Head of caudate nucleus (tissue), 42 donors: ENCODE measurements around the gene PDZD4.

ENCODE experiments used
- DNase-seq, 42 donors: peaks; one replicate each; pipeline versions ENCODE4 v3.0.0 to v3.0.0-alpha.2; 2020 to 2021; ENCODE audit warnings: mixed read lengths in 7 of 42
- intact Hi-C: fragments of 100-400 bp; cut with DNase I; formaldehyde crosslinking; loops from one replicate; pipeline ENCODE4 v1.15.0; 2022

The PDZD4 gene

GRCh38 chrX:153768311-153769157, 61.8 kb downstream of the PDZD4 start:
- peak in 14 of 42 donors; percentile 12 to 46 (median 22) for DNase-seq
- intact Hi-C loops: no loop called here

GRCh38 chrX:153767674-153768055, 62.7 kb downstream of the PDZD4 start:
- intact Hi-C loops: no loop called here
- peak in 14 of 42 donors; percentile 1 to 43 (median 12) for DNase-seq

DNA sequence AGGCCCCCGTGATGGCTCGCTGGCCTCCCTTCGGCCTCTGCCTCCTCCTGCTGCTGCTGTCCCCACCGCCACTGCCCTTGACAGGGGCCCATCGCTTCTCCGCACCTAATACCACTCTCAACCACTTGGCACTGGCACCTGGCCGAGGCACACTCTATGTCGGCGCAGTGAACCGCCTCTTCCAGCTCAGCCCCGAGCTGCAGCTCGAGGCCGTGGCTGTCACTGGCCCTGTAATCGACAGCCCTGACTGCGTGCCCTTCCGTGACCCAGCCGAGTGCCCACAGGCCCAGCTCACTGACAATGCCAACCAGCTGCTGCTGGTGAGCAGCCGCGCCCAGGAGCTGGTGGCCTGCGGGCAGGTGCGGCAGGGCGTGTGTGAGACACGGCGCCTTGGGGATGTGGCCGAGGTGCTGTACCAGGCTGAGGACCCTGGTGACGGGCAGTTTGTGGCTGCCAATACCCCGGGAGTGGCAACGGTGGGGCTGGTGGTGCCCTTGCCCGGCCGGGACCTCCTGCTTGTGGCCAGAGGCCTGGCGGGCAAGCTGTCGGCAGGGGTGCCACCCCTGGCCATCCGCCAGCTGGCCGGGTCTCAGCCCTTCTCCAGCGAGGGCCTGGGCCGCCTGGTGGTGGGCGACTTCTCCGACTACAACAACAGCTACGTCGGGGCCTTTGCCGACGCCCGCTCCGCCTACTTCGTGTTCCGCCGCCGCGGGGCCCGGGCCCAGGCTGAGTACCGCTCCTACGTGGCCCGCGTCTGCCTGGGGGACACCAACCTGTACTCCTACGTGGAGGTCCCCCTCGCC, 63.3 kb downstream of the PDZD4 start:
- DNase-seq: peak in 16 of 42 donors; percentile 9 to 45 (median 22)
- intact Hi-C loops: no loop called here

DNA sequence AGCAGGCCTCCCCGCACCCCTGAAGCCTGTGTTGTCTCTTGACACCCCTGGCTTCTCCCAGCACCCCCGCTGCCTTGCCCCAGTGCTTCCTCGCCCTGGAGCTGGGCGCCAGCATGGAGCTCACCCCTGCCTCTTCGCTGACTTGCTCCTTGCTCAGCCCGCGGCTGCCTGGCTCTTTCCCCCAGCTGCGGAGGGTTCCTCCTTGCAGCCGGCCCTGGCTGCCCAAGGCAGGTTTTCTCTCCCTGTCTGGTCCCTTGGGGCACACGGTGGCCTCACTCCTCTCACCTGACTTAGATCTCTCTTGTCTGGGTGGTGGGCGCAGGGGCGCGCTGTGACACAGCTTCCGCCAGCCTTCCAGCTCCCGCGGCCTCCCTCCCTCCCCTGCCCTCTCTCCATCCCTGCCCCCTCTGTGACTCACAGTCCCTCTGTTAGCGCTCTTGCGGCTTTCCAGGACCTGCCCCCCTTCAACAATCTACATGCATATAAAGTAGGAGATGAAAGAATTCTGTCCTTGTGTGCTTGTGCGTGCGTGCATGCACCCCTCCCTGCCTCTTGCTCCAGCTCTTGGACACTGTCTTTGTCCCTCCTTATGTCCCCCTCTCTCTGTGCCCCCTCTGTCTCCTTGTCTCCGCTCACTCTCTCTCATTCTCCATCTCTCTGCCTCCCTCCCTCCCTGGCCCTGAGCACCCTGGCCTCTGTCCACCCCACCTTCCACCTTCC, 64.1 kb downstream of the PDZD4 start:
- peak; percentile 29 to 88 (median 68) for DNase-seq
- intact Hi-C loops: no loop called here

- intact Hi-C loops: loop anchor here (2.0 kb wide), 2 partner anchors 77 to 181 kb away; no protein-coding TSS in a partner anchor
- DNase-seq: peak; percentile 79 to 98 (median 92)
Measured at GRCh38 chrX:153765138-153766079, 64.9 kb downstream of the PDZD4 start.

DNA sequence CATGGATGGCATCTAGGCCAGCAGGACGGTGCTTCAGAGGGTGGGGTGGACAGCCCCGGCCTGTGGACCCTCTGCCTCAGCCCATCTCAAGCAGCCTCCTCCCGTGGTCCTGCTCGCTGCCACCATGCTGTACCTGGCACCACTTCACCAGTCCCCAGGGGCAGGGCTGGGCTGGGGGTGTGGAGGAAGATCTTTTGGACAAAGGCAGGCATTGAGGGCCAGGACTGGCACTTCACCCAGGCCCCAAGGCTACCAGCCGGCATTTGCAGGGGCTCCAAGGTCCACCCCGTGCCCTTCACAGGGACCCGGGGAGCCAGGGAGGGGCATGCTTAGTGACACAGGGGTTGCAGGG, 65.6 kb downstream of the PDZD4 start:
- no peak for DNase-seq
- intact Hi-C loops: loop anchor here (2.0 kb wide), 2 partner anchors 76 to 182 kb away; no protein-coding TSS in a partner anchor

DNA sequence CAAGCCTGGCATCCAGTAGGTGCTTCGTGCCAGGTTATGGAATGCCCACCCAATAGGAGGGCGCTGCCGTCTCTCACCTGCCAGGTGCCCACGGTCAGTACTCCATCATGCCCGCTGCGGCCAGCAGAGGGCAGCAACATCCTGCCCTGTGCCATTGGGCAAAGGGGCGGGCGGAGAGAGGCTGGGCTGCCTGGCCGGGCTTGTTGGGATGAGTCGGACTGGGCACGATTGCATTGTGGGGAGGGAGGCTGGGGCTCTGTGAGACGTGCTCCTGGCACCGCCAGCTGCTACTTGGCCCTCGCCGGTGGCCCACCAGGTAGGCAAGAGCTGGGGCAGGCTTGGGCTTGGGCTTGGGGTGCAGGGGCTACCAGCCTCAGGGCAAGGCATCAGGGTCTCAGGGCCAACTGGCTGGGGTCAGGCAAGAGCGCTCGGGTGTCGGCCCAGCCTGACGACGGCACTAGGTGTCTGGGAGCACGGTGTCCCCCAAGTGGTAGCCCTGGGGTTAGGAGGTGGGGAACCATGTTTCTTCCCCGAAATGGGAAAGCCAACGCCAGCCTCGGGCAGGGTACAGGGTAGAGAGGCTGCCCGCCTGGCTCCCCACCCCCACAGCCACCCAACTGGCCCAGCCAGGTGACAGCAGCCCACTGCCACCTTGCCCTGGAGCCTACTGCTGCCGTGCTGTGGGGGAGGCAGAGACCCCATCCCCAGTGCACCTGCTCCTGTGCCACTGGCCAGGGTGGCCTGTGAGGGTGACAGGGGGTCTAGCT, 66.2 kb downstream of the PDZD4 start, which contains the start of gene PLXNB3:
TSS of gene PLXNB3 (plus strand) at position 261 of the 767 bp plus-strand sequence. CDS start 1,287 bp downstream, outside the sequence.
- intact Hi-C loops: loop anchor here (2.0 kb wide), 2 partner anchors 75 to 183 kb away; no protein-coding TSS in a partner anchor
- peak; percentile 79 to 97 (median 91) for DNase-seq

DNA sequence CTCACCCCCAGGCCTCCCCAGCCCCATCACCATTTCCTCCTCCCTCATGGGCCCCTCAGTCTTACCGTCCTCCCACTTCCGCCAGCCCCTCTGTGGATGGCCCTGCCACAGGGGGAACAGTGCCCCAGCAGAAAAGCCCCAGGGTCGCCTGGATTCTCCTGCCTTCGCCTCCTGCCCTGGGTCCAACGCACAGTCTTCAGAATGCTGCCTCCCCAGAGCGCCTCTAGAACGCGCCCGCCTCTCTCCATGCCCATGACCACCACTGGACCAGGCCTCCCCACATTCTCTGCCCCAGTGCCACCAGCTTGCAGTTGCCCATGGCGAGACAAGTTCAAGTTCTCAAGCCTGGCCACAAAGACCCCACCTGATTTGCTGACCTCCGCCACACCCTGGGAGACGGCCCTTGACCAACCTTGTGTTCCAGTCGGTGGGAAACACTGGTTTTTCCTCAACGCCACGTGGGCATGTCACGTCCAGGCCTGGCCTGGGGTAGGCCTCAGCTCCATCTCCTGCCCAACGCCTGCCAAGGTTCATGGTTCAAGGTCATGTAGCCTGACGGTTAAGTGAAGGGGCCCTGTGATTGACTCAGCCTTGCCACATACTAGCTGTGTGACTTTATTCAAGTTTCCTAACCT, 66.9 kb downstream of the PDZD4 start:
- intact Hi-C loops: no loop called here
- DNase-seq: peak in 12 of 42 donors; percentile 1 to 34 (median 16)

GRCh38 chrX:153762626-153763173, 67.6 kb downstream of the PDZD4 start:
- intact Hi-C loops: no loop called here

GRCh38 chrX:153761863-153762262, 68.5 kb downstream of the PDZD4 start:
- DNase-seq: peak in 6 of 42 donors; percentile 6 to 43 (median 16)
- intact Hi-C loops: no loop called here

More at GRCh38 chrX:153762626-153763173, 67.6 kb downstream of the PDZD4 start:
- peak in 8 of 42 donors; percentile 3 to 36 (median 18) for DNase-seq

DNA sequence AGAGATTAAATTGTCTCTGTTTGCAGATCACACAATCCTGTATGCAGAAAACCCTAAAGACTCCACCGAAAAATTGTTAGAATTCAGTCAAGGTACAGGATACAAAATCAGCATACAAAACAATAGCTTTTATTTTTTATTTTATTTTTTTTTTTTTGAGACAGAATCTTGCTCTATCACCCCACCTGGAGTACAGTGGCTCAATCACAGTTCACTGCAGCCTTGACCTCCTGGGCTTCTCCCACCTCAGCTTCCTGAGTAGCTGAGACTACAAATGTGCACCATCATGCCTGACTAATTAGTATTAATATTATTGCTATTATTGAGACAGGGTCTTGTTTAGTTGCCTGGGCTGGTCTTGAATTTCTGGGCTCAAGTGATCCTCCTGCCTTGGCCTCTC, 75.2 kb downstream of the PDZD4 start:
- intact Hi-C loops: no loop called here
- DNase-seq: no peak
